Measurements from ENCODE around the gene CABP4.

CABP4 gene

GRCh38 chr11:67455054-67455453, at the start of gene CABP4:
CABP4 (plus strand) TSS chr11:67455354; CDS start chr11:67455424, 70 bp downstream.
- no peak for DNase-seq (ENCODE audit: low read depth)

- no peak for DNase-seq (ENCODE audit: low read depth)
These were observed 49.3 kb upstream of the CABP4 start for GRCh38 chr11:67405688-67406339.

- DNase-seq (ENCODE audit: low read depth), result no peak
These were observed 48.7 kb upstream of the CABP4 start for GRCh38 chr11:67406420-67406968.

GRCh38 chr11:67406969-67407687, 48.0 kb upstream of the CABP4 start:
- DNase-seq (ENCODE audit: low read depth), result no peak

GRCh38 chr11:67407688-67408163, 47.4 kb upstream of the CABP4 start:
- no peak for DNase-seq (ENCODE audit: low read depth)

GRCh38 chr11:67408437-67409200, 46.5 kb upstream of the CABP4 start:
- no peak for DNase-seq (ENCODE audit: low read depth)

GRCh38 chr11:67409261-67409666, 45.9 kb upstream of the CABP4 start:
- DNase-seq (ENCODE audit: low read depth), result no peak

- DNase-seq (ENCODE audit: low read depth), result no peak
These were observed 45.3 kb upstream of the CABP4 start for GRCh38 chr11:67409781-67410368.

- no peak for DNase-seq (ENCODE audit: low read depth)
These were observed 44.8 kb upstream of the CABP4 start for GRCh38 chr11:67410369-67410831.

GRCh38 chr11:67410984-67411784, 44.0 kb upstream of the CABP4 start:
- no peak for DNase-seq (ENCODE audit: low read depth)

GRCh38 chr11:67411785-67412152, 43.4 kb upstream of the CABP4 start:
- DNase-seq (ENCODE audit: low read depth), result no peak

GRCh38 chr11:67412495-67413179, 42.5 kb upstream of the CABP4 start:
- DNase-seq (ENCODE audit: low read depth), result no peak

- no peak for DNase-seq (ENCODE audit: low read depth)
These were observed 41.8 kb upstream of the CABP4 start for GRCh38 chr11:67413266-67413849.

- DNase-seq (ENCODE audit: low read depth), result no peak
These were observed 39.5 kb upstream of the CABP4 start, which contains the start of gene CARNS1 for GRCh38 chr11:67415501-67416304. CARNS1 (plus strand) TSS chr11:67415678; CDS start chr11:67416200, 522 bp downstream.

GRCh38 chr11:67416416-67417335, 38.5 kb upstream of the CABP4 start:
- DNase-seq (ENCODE audit: low read depth), result no peak

- DNase-seq (ENCODE audit: low read depth), result no peak
These were observed 37.7 kb upstream of the CABP4 start for GRCh38 chr11:67417425-67417824.

GRCh38 chr11:67418476-67419281, 36.5 kb upstream of the CABP4 start:
- no peak for DNase-seq (ENCODE audit: low read depth)
